Fibroblast of skin of abdomen (primary cell): ENCODE measurements around the gene LYPLAL1.
A peak's percentile ranks its signal among the peaks of the same experiment; 100 is the strongest.
"Not testable (repeated sequence)": the region's sequence is repeated elsewhere in the genome, so short reads cannot be mapped to it uniquely, and the experiment has no call there.

Experiments
- DNase-seq: peaks from one replicate; pipeline ENCODE4 v3.0.0-alpha.2; 2013

The LYPLAL1 gene

GRCh38 chr1:219163401-219163954 is 10.2 kb upstream of the LYPLAL1 start:
- DNase-seq: no peak

DNA sequence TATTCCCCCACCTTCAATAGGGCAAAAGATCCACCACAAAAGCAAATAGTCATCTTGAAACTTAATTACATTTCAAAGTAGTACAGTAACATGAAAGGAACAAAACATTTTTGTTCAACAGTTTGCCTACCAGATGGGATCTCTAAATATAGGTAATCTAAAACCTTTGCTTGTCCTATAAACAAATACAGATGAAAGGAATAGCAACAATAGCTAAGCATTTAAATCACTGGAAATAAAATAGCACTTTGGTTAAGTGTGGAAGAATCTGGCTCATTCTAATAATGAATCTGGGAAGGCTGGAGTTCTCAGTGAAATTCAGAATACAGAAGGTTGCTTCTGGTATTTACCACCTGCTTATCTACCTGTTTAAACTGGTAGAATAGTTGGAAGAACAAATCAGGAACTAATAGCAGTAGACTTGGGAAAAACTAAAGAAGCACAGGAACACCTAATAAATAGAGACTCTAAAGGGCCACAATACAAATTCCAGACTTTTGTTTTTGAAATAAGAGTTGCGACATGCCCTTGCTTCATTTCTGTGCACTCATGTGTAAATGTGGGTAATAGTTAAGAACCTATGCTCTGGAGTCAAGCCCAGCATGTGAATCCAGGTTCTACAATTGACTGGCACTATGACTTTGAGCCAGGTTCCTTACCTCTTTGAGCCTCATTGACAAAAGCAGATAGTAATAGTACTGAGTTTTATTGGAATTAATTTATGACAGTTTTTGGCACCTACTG is 2.3 kb upstream of the LYPLAL1 start:
- no peak for DNase-seq

DNA sequence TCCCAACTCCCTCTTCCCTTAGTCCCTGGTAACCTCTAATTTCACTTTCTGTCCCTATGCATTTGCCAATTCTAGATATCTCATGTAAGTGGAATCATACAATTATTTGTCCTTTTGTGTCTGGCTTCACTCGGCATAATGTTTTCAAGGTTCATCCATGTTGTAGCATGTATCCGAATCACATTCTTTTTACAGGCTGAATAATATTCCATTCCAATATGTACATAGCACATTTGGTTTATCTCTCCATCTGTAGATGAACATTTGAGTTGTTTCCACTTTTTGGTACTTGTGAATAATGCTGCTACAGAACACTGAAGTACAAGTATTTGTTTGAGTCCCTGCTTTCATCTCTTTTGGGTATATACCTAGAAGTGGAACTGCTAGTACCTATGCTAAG is 857 bp upstream of the LYPLAL1 start:
- DNase-seq: no peak

DNA sequence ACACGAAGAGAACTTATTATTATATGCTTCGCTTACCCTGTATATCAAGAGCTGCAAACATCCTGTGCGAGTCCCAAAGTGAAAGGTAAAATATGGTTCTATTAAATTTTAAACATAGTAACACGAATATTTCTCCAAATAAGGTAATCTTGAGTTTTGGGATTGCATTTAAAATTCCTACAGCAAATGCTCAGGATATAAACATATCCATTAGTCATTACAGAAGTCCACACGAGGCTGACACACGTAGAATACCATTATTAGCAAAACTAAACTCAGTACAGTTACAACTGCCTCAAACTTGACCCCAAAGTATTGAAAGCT is 282 bp upstream of the LYPLAL1 start:
- DNase-seq: no peak

GRCh38 chr1:219174460-219175211 is 958 bp downstream of the LYPLAL1 start:
- DNase-seq: peak; percentile 83

DNA sequence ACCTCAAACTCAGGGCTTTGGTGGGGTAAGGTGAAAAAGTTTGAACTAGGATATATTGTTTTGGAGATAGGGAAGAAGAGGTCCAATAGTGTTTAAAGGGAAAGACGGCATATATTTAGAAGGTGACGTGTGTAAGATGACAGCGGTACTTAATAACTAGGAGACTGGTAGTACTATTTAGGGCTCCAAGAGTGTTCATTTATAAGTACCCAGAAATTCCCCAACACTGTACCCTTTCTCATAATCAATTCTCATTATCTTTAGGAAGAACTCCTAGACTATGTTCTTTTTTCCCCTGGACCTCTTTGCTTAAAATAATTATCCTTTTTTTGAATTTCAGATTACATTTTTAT is 1.5 kb downstream of the LYPLAL1 start:
- DNase-seq: no peak

GRCh38 chr1:219176168-219176567 is 2.5 kb downstream of the LYPLAL1 start:
- no peak for DNase-seq

- no peak for DNase-seq
Measured at GRCh38 chr1:219177363-219177762, 3.7 kb downstream of the LYPLAL1 start.

GRCh38 chr1:219177940-219178339 is 4.3 kb downstream of the LYPLAL1 start:
- DNase-seq: no peak

- DNase-seq: peak; percentile 24
Measured at GRCh38 chr1:219179293-219179692, 5.6 kb downstream of the LYPLAL1 start.

DNA sequence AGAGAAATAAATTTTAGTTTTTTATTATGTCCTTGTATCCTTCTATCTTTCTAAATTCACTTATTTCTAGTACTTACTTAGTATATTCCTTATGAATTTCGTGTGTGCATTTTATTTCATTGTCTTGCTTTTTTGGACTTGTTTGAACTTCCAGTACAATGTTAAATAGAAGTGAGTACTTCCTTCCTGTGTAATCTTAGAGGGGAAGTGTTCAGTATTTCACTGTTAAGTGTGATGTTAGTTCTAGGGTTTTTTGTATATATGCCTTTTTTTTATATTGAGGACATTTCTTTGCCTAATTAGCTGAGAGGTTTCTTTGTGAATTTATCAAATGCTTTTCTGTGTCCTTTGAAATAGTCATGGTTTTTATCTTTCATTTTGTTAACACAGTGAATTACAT is 10.7 kb downstream of the LYPLAL1 start:
- no peak for DNase-seq

DNA sequence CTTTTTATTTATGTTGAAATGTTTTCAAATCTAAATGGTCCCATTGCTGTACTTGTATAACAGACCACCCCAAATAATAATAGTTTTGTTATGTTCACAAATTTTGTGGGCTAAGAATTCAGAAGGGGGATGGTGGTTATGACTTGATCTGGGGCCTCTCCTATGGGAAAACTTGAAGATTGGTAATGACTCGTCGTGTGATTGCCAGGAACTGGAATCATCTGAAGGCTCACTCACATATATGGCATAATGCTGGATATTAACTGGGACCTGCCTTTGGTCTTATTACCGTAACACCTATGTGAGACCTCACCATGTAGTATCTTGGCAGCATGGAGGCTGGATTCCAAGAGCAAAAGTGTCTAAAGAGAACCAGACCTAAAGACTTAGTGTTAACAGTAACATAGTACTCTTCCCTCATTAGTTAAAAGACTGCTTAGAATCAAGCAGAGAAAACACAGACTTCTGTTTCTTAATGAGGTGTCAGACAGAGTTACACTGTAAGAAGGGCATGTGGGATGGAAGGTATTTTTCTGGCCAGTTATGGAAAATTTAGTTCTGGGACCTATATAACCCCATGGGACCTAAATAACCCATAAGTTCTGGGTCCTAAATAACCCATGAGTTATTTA is 11.9 kb downstream of the LYPLAL1 start:
- no peak for DNase-seq

DNA sequence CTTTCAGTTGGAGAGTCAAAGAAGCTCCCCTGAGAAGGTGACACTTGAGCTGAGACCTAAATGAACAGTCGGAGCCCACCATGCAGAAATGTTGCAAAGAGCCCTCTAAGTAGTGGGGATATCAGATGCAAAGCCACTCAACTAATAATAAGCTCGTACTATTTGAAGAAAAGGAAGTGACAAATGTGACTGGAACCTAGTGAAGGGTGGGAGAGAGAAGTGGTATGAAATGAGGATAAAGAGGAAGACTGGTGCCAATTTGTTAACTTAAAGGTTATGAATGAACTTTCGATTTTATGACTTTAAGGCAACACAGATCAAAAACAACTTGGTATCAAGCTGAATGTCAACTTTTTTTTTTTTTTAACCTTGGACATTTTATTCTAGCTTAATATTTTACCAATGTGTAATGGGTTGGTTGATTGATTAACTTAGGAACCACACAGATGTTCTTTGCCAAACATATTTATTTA is 14.7 kb downstream of the LYPLAL1 start:
- DNase-seq: no peak

- peak; percentile 64 for DNase-seq
Measured at GRCh38 chr1:219189021-219189824, 15.5 kb downstream of the LYPLAL1 start.

- DNase-seq: no peak
Measured at GRCh38 chr1:219189952-219190351, 16.3 kb downstream of the LYPLAL1 start.

GRCh38 chr1:219190605-219191004 is 16.9 kb downstream of the LYPLAL1 start:
- DNase-seq: no peak

DNA sequence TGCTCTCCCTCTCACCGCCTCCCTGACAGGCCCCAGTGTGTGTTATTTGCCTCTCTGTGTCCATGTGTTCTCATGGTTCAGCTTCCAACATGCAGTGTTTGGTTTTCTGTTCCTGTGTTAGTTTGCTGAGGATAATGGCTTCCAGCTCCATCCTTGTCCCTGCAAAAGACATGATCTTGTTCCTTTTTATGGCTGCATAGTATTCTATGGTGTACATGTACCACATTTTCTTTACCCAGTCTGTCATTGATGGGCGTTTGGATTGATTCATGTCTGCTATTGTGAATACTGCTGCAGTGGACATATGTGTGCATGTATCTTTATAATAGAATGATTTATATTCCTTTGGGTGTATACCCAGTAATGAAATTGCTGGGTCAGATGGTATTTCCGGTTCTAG is 22.2 kb downstream of the LYPLAL1 start:
- not testable (repeated sequence) for DNase-seq

DNA sequence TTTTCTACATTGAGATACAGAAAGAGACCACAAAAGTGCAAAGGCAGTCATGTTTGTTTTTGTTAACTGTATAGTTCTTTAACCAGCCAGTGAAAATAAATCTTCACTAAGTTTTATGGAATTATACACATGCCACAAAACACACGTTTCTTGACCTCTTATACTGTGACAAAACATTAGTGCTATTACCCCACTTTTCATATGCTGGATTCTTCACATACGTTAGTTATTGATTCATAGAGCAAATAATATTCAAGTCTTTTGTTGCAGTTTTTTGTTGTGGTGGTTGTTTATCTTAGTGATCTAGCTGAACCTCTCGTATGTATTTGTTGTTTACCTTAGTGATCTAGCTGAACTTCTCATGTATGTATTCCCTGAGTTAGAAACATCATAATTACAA is 28.0 kb downstream of the LYPLAL1 start:
- DNase-seq: no peak

- no peak for DNase-seq
Measured at GRCh38 chr1:219202567-219202966, 28.9 kb downstream of the LYPLAL1 start.

DNA sequence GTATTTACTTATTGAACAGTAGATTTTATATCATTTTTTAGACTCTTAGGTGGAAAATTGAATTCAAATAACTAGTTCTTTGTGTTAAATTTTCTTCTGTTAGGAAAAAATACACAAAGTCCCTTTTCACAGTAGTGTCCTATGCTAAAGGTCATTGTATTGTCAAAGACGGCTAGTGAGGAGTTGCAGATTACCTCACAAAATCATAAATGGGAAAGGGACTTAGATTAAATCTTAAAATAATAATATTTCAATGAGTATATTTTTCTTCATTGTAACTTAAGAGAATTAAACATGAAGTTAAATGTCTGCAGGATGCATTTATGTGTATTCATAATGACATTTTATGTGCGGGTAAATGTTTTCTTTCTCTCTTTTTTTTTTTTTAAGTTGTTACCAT is 32.7 kb downstream of the LYPLAL1 start:
- DNase-seq: no peak

- no peak for DNase-seq
Measured at GRCh38 chr1:219209578-219209977, 35.9 kb downstream of the LYPLAL1 start.

DNA sequence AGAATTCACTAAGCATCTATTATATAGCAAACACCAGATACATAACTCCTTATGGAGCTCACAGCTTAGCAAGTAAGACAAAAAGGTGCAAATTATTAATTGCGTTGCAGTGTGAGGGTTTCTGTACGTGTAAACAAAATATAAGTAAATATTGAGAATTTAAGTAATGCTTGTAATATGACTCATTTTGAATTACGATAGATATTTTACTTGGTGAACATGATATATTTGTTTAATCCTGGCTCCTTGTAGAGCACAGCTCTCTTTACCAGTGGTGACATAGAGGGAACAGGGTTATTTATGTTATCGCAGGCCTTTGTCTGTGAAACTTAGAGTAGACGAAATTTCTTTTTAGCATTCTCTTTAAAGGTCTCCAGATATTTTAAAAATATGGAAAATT is 36.4 kb downstream of the LYPLAL1 start:
- DNase-seq: no peak

- no peak for DNase-seq
Measured at GRCh38 chr1:219215477-219215876, 41.8 kb downstream of the LYPLAL1 start.
